A549 (cell line): ENCODE results near the gene RAPSN. TPM values are rescaled to one million over a fixed set of nuclear protein-coding genes. Genes with fewer than 3 reads are reported as not detected.
A peak's percentile ranks its signal among the peaks of the same experiment; 100 is the strongest.

Source experiments
- ATAC-seq, 2 experiments: fragments of 200-7000 bp in 1 of 2; fragments of >200 bp in 1 of 2; cut with Nextera tagmentation in 1 of 2; cut with Tn5 transposase in 1 of 2; 3 replicates each; pipeline versions ENCODE4 v1.8.0 to v1.9.1; 2018 to 2020; ENCODE audit warnings: mild to moderate bottlenecking in 1 of 2, moderate library complexity in 1 of 2
- CTCF ChIA-PET: fragments of 300-600 bp; sonication (Branson Sonifier 250); formaldehyde crosslinking; extraction: SDS; loops from one replicate; lab custom pipeline; 2021; ENCODE audit warnings: antibody characterized with exemption, inconsistent platforms; lab: Yijun Ruan, JAX
- POLR2A ChIA-PET: fragments of 350-600 bp; formaldehyde crosslinking; extraction: SDS; loops from one replicate; lab custom pipeline; 2021; ENCODE audit warnings: antibody characterized with exemption, inconsistent platforms; lab: Yijun Ruan, JAX
- DNase-seq, 2 experiments: peaks; one replicate each; pipeline versions ENCODE4 v3.0.0 to v3.0.0-alpha.2; 2011 to 2016; ENCODE audit warnings: low read depth in 1 of 2, low spot score in 1 of 2
- FAIRE-seq: peaks from 2 replicates; lab custom pipeline; 2011; peaks lifted over from hg19 to GRCh38; lab: Jason Lieb, UNC
- H3K27ac ChIP-seq, 2 experiments: fragments of >200 bp; sonication (Bioruptor Twin); formaldehyde crosslinking; 3 replicates each; pipeline ENCODE4 v1.5.1; 2016 to 2017
- H3K4me1 ChIP-seq: fragments of >200 bp; sonication (Bioruptor Twin); formaldehyde crosslinking; 3 replicates; pipeline ENCODE4 v1.6.1; 2016
- H3K4me2 ChIP-seq: fragments of >200 bp; sonication (Bioruptor Twin); formaldehyde crosslinking; 3 replicates; pipeline ENCODE4 v1.6.1; 2016
- H3K4me3 ChIP-seq: fragments of >200 bp; sonication (Bioruptor Twin); formaldehyde crosslinking; 3 replicates; pipeline ENCODE4 v1.5.1; 2016
- H3K9me3 ChIP-seq: fragments of >200 bp; sonication (Bioruptor Twin); formaldehyde crosslinking; 3 replicates; pipeline ENCODE4 v1.6.1; 2016
- ATOH8 ChIP-seq: fragments of 250-450 bp; sonication (Bioruptor Pico); IDR thresholded peaks from 2 replicates; pipeline ENCODE4 v1.5.0; 2020; ENCODE audit warnings: low read depth, mild to moderate bottlenecking, moderate library complexity
- BCL3 ChIP-seq: fragments of >200 bp; sonication (Bioruptor Twin); formaldehyde crosslinking; IDR thresholded peaks from 3 replicates; pipeline ENCODE4 v1.6.1; 2016
- CBX2 ChIP-seq: fragments of 200-600 bp; sonication (generic); IDR thresholded peaks from 2 replicates; pipeline ENCODE4 v1.6.1; 2016; ENCODE audit warnings: low read depth, mild to moderate bottlenecking, borderline replicate concordance
- CHD2 ChIP-seq: fragments of 150-350 bp; IDR thresholded peaks from 2 replicates; pipeline ENCODE4 v1.6.1; 2014; ENCODE audit warnings: low read length; ENCODE audit not compliant: partially characterized antibody
- FOSB ChIP-seq: fragments of 250-450 bp; sonication (Bioruptor Pico); IDR thresholded peaks from 2 replicates; pipeline ENCODE4 v1.5.0; 2020; ENCODE audit warnings: mild to moderate bottlenecking, moderate library complexity
- FOSL2 ChIP-seq, 2 experiments: fragments of 450-650 bp in 1 of 2; fragments of >200 bp in 1 of 2; sonication (Bioruptor Twin) in 1 of 2; formaldehyde crosslinking; IDR thresholded peaks; 2 replicates each; pipeline versions ENCODE4 v1.5.0 to v1.6.1; 2016 to 2020; ENCODE audit warnings: mild to moderate bottlenecking in 1 of 2, moderate library complexity in 1 of 2
- FOXS1 ChIP-seq: fragments of 250-450 bp; sonication (Bioruptor Pico); IDR thresholded peaks from 2 replicates; pipeline ENCODE4 v1.5.0; 2020; ENCODE audit warnings: mild to moderate bottlenecking, moderate library complexity
- HEYL ChIP-seq: fragments of 250-450 bp; sonication (Bioruptor Pico); IDR thresholded peaks from 2 replicates; pipeline ENCODE4 v1.8.0; 2021; ENCODE audit warnings: mild to moderate bottlenecking, moderate library complexity
- HOXB13 ChIP-seq: fragments of 250-450 bp; sonication (Bioruptor Pico); IDR thresholded peaks from 2 replicates; pipeline ENCODE4 v1.5.0; 2020; ENCODE audit warnings: low read depth, mild to moderate bottlenecking, moderate library complexity
- JUN ChIP-seq, 2 experiments: fragments of >200 bp; sonication (Bioruptor Twin); formaldehyde crosslinking; IDR thresholded peaks; 2 replicates in 1 of 2; 3 replicates in 1 of 2; pipeline ENCODE4 v1.6.1; 2016 to 2017
- JUNB ChIP-seq: fragments of >200 bp; sonication (Bioruptor Twin); formaldehyde crosslinking; IDR thresholded peaks from 2 replicates; pipeline ENCODE4 v1.6.1; 2016
- KDM1A ChIP-seq: fragments of 200-600 bp; sonication (generic); IDR thresholded peaks from 2 replicates; pipeline ENCODE4 v1.6.1; 2016; ENCODE audit warnings: low read depth, mild to moderate bottlenecking
- MAFK ChIP-seq: fragments of 450-650 bp; IDR thresholded peaks from 2 replicates; pipeline ENCODE4 v1.6.1; 2014; ENCODE audit not compliant: partially characterized antibody
- NFE2L2 ChIP-seq: fragments of 150-350 bp; conservative IDR thresholded peaks from 2 replicates; pipeline ENCODE4 v1.6.1; 2014; ENCODE audit warnings: low read length
- NPAS2 ChIP-seq: fragments of 250-450 bp; sonication (Bioruptor Pico); IDR thresholded peaks from 2 replicates; pipeline ENCODE4 v1.8.0; 2022; ENCODE audit warnings: mild to moderate bottlenecking, moderate library complexity, borderline replicate concordance
- PHF8 ChIP-seq: fragments of 200-600 bp; sonication (generic); IDR thresholded peaks from 2 replicates; pipeline ENCODE4 v1.6.1; 2016; ENCODE audit warnings: low read depth, mild to moderate bottlenecking, antibody characterized with exemption, moderate library complexity, borderline replicate concordance
- POLR2A ChIP-seq: IDR thresholded peaks from 2 replicates; pipeline ENCODE4 v1.6.1; 2012; ENCODE audit warnings: mild to moderate bottlenecking, low read length
- RARB ChIP-seq: fragments of 250-450 bp; sonication (Bioruptor Pico); IDR thresholded peaks from 2 replicates; pipeline ENCODE4 v1.8.0; 2021; ENCODE audit warnings: mild to moderate bottlenecking, moderate library complexity
- RCOR1 ChIP-seq: fragments of 150-350 bp; IDR thresholded peaks from 2 replicates; pipeline ENCODE4 v1.6.1; 2014; ENCODE audit warnings: antibody characterized with exemption, low read length, low read depth
- ZNF302 ChIP-seq: fragments of 250-450 bp; sonication (Bioruptor Pico); IDR thresholded peaks from 2 replicates; pipeline ENCODE4 v1.9.0; 2021; ENCODE audit warnings: inconsistent platforms, mild to moderate bottlenecking, moderate library complexity
- WGBS: methylation state at CpG from one replicate; pipeline ENCODE4 v1.1.6; 2017; ENCODE audit errors: missing lambda C conversion rate; 5-methylcytosine and 5-hydroxymethylcytosine counted together
- polyA plus RNA-seq, 4 experiments: library from polyadenylated mRNA; depleted of rRNA in 3 of 4; stranded (reverse); fragments of >200 nt; fragmentation: RNase III in 1 of 4; extraction: RNeasy Plus Mini Kit Qiagen cat#74134 plus additional on column Dnase treatment in 1 of 4; gene quantifications; 2 replicates in 3 of 4; 3 replicates in 1 of 4; pipeline ENCODE4 v1.2.3, GENCODE V29; 2011 to 2017
- TF ChIP-seq, protein P1 (sequence below): fragments of 150-350 bp; IDR thresholded peaks from 2 replicates; pipeline ENCODE4 v1.6.1; 2014; ENCODE audit warnings: low read depth, mild to moderate bottlenecking, low read length
- TF ChIP-seq, protein P2 (sequence below): fragments of >200 bp; sonication (Bioruptor Twin); formaldehyde crosslinking; IDR thresholded peaks from 2 replicates; pipeline ENCODE4 v1.6.1; 2016

RAPSN gene
- polyA plus RNA-seq, 2 of the 4 experiments (the other 2 are of a cell fraction): 0.12 to 0.17 TPM

GRCh38 chr11:47464483-47464882, 15.5 kb upstream of the RAPSN start:
- FAIRE-seq (no peak), ATAC-seq (no peak), DNase-seq (no peak)
- Histone ChIP-seq H3K4me2 (no peak overlapping the region), H3K27ac (no peak overlapping the region), H3K4me3 (no peak overlapping the region), H3K4me1 (peaks cover 12% of the 10 kb centered on the region), H3K9me3 (no peaks in the 10 kb centered on the region)
- ChIA-PET POLR2A (no interaction called here), CTCF (interaction anchor here (1.0 to 5.8 kb wide), 3 partner anchors 11 to 91 kb away, joined by 3 to 48 read pairs (median 3); no protein-coding TSS in a partner anchor)
- 84% methylated on average over 5 of the region's 5 CpGs for WGBS
- TF ChIP-seq POLR2A (no peak), HEYL (CRISPR knock-in tag) (no peak), FOSL2 (IDR thresholded peaks at IDR 0.05) (no peak), FOSL2 (CRISPR knock-in tag; IDR thresholded peaks at IDR 0.05) (peak; percentile 14; the same call in 1 of the 2 replicates), JUN (IDR thresholded peaks at IDR 0.05) (no peak), MAFK (no peak), JUNB (no peak), FOXS1 (CRISPR knock-in tag) (no peak)
- TF ChIP-seq, protein P1, sequence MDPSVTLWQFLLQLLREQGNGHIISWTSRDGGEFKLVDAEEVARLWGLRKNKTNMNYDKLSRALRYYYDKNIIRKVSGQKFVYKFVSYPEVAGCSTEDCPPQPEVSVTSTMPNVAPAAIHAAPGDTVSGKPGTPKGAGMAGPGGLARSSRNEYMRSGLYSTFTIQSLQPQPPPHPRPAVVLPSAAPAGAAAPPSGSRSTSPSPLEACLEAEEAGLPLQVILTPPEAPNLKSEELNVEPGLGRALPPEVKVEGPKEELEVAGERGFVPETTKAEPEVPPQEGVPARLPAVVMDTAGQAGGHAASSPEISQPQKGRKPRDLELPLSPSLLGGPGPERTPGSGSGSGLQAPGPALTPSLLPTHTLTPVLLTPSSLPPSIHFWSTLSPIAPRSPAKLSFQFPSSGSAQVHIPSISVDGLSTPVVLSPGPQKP: no peak
- TF ChIP-seq, protein P2, sequence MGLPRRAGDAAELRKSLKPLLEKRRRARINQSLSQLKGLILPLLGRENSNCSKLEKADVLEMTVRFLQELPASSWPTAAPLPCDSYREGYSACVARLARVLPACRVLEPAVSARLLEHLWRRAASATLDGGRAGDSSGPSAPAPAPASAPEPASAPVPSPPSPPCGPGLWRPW: no peak

DNA sequence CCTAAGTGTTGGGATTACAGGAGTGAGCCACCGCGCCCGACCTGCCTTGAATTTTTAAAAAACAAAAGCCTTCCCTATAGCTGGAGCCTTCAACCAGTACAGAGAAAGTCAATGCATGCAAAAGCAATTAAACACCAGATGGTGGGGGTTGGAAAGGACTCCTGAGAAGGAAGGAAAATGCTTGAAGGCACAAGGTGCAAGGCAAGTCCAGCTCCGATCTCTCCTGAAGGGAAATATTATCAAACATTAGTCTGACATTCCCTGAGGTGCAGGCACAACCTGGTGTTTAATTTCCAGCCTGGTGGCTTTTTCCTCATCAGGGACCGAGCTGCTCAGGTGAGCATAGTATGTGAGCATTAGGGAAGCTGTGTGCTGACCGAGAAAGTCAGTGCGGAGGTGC, 12.9 kb upstream of the RAPSN start:
- POLR2A ChIA-PET: no interaction called here
- ATAC-seq: no peak
- DNase-seq: no peak
- Histone ChIP-seq H3K9me3 (no peaks in the 10 kb centered on the region), H3K4me1 (peaks cover 5% of the 10 kb centered on the region), H3K4me2 (no peak overlapping the region), H3K4me3 (no peak overlapping the region), H3K27ac (no peak overlapping the region)
- 98% methylated on average over 7 of the region's 7 CpGs for WGBS
- CTCF ChIA-PET: interaction anchor here (1.5 to 5.8 kb wide), 4 partner anchors 8 to 88 kb away, joined by 3 to 48 read pairs (median 4); no protein-coding TSS in a partner anchor
- no peak for TF ChIP-seq CBX2
- no peak for TF ChIP-seq ZNF302
- TF ChIP-seq FOSB (CRISPR knock-in tag): no peak
- no peak for TF ChIP-seq JUNB
- TF ChIP-seq ATOH8 (CRISPR knock-in tag): no peak
- TF ChIP-seq CHD2: no peak
- TF ChIP-seq RARB (CRISPR knock-in tag): no peak
- TF ChIP-seq NPAS2 (CRISPR knock-in tag): no peak
- no peak for TF ChIP-seq NFE2L2
- TF ChIP-seq PHF8: no peak
- TF ChIP-seq KDM1A: no peak
- no peak for TF ChIP-seq RCOR1
- TF ChIP-seq FOXS1 (CRISPR knock-in tag): no peak
- TF ChIP-seq HOXB13 (CRISPR knock-in tag): no peak
- no peak for TF ChIP-seq BCL3
- no peak for TF ChIP-seq MAFK
- no peak for FAIRE-seq
